HepG2 (cell line): ENCODE data around the gene JMJD8. TPM values are rescaled to one million over a fixed set of nuclear protein-coding genes. Genes with fewer than 3 reads are reported as not detected.

Experiments used
- BRF2 ChIP-seq: sonication (generic); formaldehyde crosslinking; IDR thresholded peaks from 2 replicates; pipeline ENCODE4 v1.8.1; 2022; ENCODE audit warnings: mild to moderate bottlenecking, missing genetic modification reagents
- MXD3 ChIP-seq: IDR thresholded peaks from 2 replicates; pipeline ENCODE4 v1.6.1; 2016; ENCODE audit warnings: mild to moderate bottlenecking, missing biosample characterization, missing genetic modification reagents
- RARA ChIP-seq: IDR thresholded peaks from 2 replicates; pipeline ENCODE4 v1.6.1; 2016; ENCODE audit warnings: missing genetic modification reagents, missing compliant biosample characterization
- ZNF142 ChIP-seq: sonication (generic); formaldehyde crosslinking; IDR thresholded peaks from 2 replicates; pipeline ENCODE4 v1.4.0; 2020; ENCODE audit warnings: missing genetic modification reagents
- ZNF343 ChIP-seq: sonication (generic); formaldehyde crosslinking; IDR thresholded peaks from 2 replicates; pipeline ENCODE4 v1.4.0; 2020; ENCODE audit warnings: mild to moderate bottlenecking, missing genetic modification reagents
- ZNF558 ChIP-seq: sonication (generic); formaldehyde crosslinking; IDR thresholded peaks from 2 replicates; pipeline ENCODE4 v1.9.0; 2022; ENCODE audit warnings: mild to moderate bottlenecking, missing genetic modification reagents, borderline replicate concordance
- polyA plus RNA-seq, 8 experiments: library from polyadenylated mRNA; depleted of rRNA in 3 of 8; stranded (reverse) in 7 of 8; unstranded in 1 of 8; fragments of >200 nt; fragmentation: Illumina TruSeq in 4 of 8; extraction: Trizol in 4 of 8; gene quantifications; 2 replicates each; pipeline versions ENCODE4 v1.2.1 to v1.2.3, GENCODE V29; 2011 to 2016; ENCODE audit warnings: low read depth in 4 of 8, missing spikeins in 1 of 8, mixed read lengths in 1 of 8; ENCODE audit not compliant: insufficient read depth in 1 of 8
- total RNA-seq, 5 experiments: library from RNA; depleted of rRNA; stranded (reverse); fragments of >200 nt; fragmentation: Illumina TruSeq; extraction: Trizol; gene quantifications; 2 replicates each; pipeline ENCODE4 v1.2.3, GENCODE V29; 2016; ENCODE audit warnings: low read depth in 1 of 5
- TF ChIP-seq, protein P1 (sequence below), 2 experiments: IDR thresholded peaks; 2 replicates each; pipeline ENCODE4 v1.6.1; 2011 to 2012; ENCODE audit warnings: low read length in 2 of 2, borderline replicate concordance in 1 of 2, low read depth in 1 of 2, mild to moderate bottlenecking in 1 of 2, moderate library complexity in 1 of 2
- TF ChIP-seq, protein P2 (sequence below): sonication (generic); formaldehyde crosslinking; IDR thresholded peaks from 2 replicates; pipeline ENCODE4 v1.5.0; 2020; ENCODE audit warnings: missing genetic modification reagents
- TF ChIP-seq, protein P3 (sequence below): sonication (generic); formaldehyde crosslinking; IDR thresholded peaks from 2 replicates; pipeline ENCODE4 v1.4.0; 2020; ENCODE audit warnings: mild to moderate bottlenecking, missing genetic modification reagents

JMJD8 gene
- total and polyA plus RNA-seq, 2 of the 13 experiments (the other 11 are each of a cell fraction or from before 2014, with no cell fraction given): 2.6 to 11.8 TPM

DNA sequence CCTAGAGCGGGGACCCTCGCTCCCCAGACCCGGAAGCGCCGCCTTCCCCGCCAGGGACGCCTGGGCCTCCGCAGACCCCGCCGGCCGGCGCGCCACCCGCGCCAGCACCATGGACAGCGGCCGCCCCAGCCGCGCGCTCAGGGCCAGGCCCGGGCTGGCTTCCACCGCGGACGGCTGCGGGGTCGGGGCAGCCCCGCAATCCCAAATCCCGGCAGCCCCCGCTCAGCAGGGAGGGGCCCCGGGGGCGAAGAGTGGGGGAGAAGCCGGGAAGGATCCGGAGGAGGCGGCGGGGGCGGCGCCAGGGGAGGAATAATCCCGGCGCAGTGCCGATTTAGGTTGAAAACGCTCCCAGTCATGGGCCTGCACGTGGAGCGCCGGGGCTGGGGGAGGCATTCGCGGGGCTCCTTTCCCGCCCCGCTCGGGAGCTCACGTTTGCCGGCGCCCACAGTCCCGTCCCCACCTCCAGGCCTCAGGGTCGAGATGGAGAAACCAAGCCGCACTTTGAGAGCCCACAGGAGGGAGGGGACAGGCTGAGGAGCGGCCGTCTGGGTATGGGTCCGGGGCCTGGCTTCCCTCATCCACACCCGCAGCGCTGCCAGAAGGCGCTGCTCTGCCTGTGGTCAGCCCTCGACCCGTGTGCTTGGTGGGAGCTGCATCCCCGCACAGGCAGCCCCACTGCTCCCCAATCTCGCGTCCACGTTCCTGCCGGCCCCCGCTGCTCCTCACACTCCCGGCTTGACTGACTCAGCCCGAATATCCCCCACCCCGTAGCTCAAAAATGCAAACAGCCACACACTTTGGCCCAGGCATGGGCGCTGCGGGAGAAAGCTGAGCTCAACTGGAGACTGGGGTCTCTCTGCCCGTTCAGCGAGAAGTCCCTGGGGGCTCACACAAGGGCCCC, 16.8 kb upstream of the JMJD8 start (continued):
- TF ChIP-seq ZNF142 (CRISPR knock-in tag): peak; percentile 86; the same call in 1 of the 2 replicates
- TF ChIP-seq, protein P1, sequence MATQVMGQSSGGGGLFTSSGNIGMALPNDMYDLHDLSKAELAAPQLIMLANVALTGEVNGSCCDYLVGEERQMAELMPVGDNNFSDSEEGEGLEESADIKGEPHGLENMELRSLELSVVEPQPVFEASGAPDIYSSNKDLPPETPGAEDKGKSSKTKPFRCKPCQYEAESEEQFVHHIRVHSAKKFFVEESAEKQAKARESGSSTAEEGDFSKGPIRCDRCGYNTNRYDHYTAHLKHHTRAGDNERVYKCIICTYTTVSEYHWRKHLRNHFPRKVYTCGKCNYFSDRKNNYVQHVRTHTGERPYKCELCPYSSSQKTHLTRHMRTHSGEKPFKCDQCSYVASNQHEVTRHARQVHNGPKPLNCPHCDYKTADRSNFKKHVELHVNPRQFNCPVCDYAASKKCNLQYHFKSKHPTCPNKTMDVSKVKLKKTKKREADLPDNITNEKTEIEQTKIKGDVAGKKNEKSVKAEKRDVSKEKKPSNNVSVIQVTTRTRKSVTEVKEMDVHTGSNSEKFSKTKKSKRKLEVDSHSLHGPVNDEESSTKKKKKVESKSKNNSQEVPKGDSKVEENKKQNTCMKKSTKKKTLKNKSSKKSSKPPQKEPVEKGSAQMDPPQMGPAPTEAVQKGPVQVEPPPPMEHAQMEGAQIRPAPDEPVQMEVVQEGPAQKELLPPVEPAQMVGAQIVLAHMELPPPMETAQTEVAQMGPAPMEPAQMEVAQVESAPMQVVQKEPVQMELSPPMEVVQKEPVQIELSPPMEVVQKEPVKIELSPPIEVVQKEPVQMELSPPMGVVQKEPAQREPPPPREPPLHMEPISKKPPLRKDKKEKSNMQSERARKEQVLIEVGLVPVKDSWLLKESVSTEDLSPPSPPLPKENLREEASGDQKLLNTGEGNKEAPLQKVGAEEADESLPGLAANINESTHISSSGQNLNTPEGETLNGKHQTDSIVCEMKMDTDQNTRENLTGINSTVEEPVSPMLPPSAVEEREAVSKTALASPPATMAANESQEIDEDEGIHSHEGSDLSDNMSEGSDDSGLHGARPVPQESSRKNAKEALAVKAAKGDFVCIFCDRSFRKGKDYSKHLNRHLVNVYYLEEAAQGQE (IDR thresholded peaks at IDR 0.05; ENCODE audit: borderline replicate concordance in 1 of 2, low read depth in 1 of 2, low read length in 2 of 2): peak; percentile 97
- no peak for TF ChIP-seq ZNF343 (CRISPR knock-in tag)
- peak; percentile 81; the same call in 1 of the 2 replicates for TF ChIP-seq MXD3 (CRISPR knock-in tag)
- TF ChIP-seq, protein P2, sequence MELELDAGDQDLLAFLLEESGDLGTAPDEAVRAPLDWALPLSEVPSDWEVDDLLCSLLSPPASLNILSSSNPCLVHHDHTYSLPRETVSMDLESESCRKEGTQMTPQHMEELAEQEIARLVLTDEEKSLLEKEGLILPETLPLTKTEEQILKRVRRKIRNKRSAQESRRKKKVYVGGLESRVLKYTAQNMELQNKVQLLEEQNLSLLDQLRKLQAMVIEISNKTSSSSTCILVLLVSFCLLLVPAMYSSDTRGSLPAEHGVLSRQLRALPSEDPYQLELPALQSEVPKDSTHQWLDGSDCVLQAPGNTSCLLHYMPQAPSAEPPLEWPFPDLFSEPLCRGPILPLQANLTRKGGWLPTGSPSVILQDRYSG (CRISPR knock-in tag): peak; percentile 94
- 0 out of 2 replicates have a peak, but pooled peaks have one; percentile 62 for TF ChIP-seq BRF2 (CRISPR knock-in tag)
- TF ChIP-seq, protein P3, sequence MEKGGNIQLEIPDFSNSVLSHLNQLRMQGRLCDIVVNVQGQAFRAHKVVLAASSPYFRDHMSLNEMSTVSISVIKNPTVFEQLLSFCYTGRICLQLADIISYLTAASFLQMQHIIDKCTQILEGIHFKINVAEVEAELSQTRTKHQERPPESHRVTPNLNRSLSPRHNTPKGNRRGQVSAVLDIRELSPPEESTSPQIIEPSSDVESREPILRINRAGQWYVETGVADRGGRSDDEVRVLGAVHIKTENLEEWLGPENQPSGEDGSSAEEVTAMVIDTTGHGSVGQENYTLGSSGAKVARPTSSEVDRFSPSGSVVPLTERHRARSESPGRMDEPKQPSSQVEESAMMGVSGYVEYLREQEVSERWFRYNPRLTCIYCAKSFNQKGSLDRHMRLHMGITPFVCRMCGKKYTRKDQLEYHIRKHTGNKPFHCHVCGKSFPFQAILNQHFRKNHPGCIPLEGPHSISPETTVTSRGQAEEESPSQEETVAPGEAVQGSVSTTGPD (CRISPR knock-in tag): no peak
- peak; percentile 29; the same call in 1 of the 2 replicates for TF ChIP-seq RARA (CRISPR knock-in tag)
- TF ChIP-seq ZNF558: peak; percentile 88; the same call in 1 of the 2 replicates
